Lung (tissue), 12 donors: Measurements from ENCODE around the gene PPAT. TPM values are rescaled to one million over a fixed set of nuclear protein-coding genes. Genes with fewer than 3 reads are reported as not detected.

Source experiments
- ATAC-seq: fragments of 200-7000 bp; cut with Tn5 transposase; one replicate; pipeline ENCODE4 v1.9.1; 2020; ENCODE audit warnings: moderate number of reproducible peaks; ENCODE audit not compliant: insufficient read depth, low FRiP score
- DNase-seq, 3 donors: peaks; one replicate each; pipeline ENCODE4 v3.0.0-alpha.2; 2013 to 2017
- H3K27ac ChIP-seq, 2 donors: one replicate each; pipeline ENCODE4 v1.5.1; 2013; ENCODE audit warnings: mild to moderate bottlenecking in 2 of 2, moderate library complexity in 2 of 2, control low read depth in 1 of 2, inconsistent platforms in 1 of 2, low read depth in 1 of 2, low read length in 1 of 2
- H3K27me3 ChIP-seq, 3 donors: one replicate each; pipeline ENCODE4 v1.5.1; 2013; ENCODE audit warnings: low read length in 2 of 3; ENCODE audit not compliant: control insufficient read depth in 3 of 3, insufficient read depth in 3 of 3
- H3K36me3 ChIP-seq, 4 donors: one replicate each; pipeline ENCODE4 v1.5.1; 2013; ENCODE audit warnings: low read length in 4 of 4, mild to moderate bottlenecking in 1 of 4, moderate library complexity in 1 of 4; ENCODE audit not compliant: control insufficient read depth in 4 of 4, insufficient read depth in 4 of 4
- H3K4me1 ChIP-seq, 5 donors: one replicate each; pipeline ENCODE4 v1.5.1; 2013; ENCODE audit warnings: low read length in 5 of 5, mild to moderate bottlenecking in 2 of 5, moderate library complexity in 1 of 5; ENCODE audit not compliant: control insufficient read depth in 5 of 5, insufficient read depth in 5 of 5
- H3K4me3 ChIP-seq: one replicate; pipeline ENCODE4 v1.5.1; 2013; ENCODE audit warnings: mild to moderate bottlenecking, control low read depth, moderate library complexity
- H3K9ac ChIP-seq, 2 donors: one replicate each; pipeline ENCODE4 v1.5.1; 2013; ENCODE audit warnings: low read length in 2 of 2, control low read depth in 1 of 2; ENCODE audit not compliant: insufficient read depth in 1 of 2
- H3K9me3 ChIP-seq, 4 donors: one replicate each; pipeline ENCODE4 v1.5.1; 2013; ENCODE audit warnings: low read length in 3 of 4, mild to moderate bottlenecking in 1 of 4, moderate library complexity in 1 of 4; ENCODE audit not compliant: control insufficient read depth in 4 of 4, insufficient read depth in 3 of 4
- WGBS, 2 donors: extraction: QIAGEN DNeasy Blood & Tissue Kit; methylation state at CpG; one replicate each; pipeline ENCODE4 v1.1.7; 2013; 5-methylcytosine and 5-hydroxymethylcytosine counted together
- polyA plus RNA-seq, 2 donors: library from polyadenylated mRNA; stranded (reverse); fragments of 200-250 nt; gene quantifications; one replicate each; pipeline ENCODE4 v1.2.1, GENCODE V29; 2013
- total RNA-seq, 2 donors: library from RNA; depleted of rRNA in 1 of 2; stranded (reverse); fragments of >200 nt in 1 of 2; gene quantifications; one replicate each; pipeline ENCODE4 v1.2.1, GENCODE V29; 2014 to 2021
- TF ChIP-seq, protein P1 (sequence below): IDR thresholded peaks from 2 replicates; pipeline ENCODE4 v1.5.1; 2012; ENCODE audit warnings: mild to moderate bottlenecking; ENCODE audit errors: control extremely low read depth, extremely low read depth
- donor health status: control.
- donor health status: control.
- donor health status: Bipolar disorder and iron deficiency.
- donor health status: healthy.
- donor health status: DM: yes; HTN: yes; CAD: no.

PPAT gene
- total and polyA plus RNA-seq, 4 donors = 2.0 to 10.7 (median 6.0) TPM

GRCh38 chr4:56448301-56448700 lies 12.9 kb upstream of the PPAT start:
- Histone ChIP-seq H3K9me3 (no peaks in the 10 kb centered on the region), H3K9ac (no peak overlapping the region), H3K4me1 (no peaks in the 10 kb centered on the region), H3K27me3 (no peaks in the 10 kb centered on the region), H3K4me3 (no peak overlapping the region), H3K36me3 (peaks cover 4 to 23% (median 10%) of the 10 kb centered on the region in 4 donors), H3K27ac (no peak overlapping the region)
- ATAC-seq (no peak), DNase-seq (no peak)
- TF ChIP-seq, protein P1, sequence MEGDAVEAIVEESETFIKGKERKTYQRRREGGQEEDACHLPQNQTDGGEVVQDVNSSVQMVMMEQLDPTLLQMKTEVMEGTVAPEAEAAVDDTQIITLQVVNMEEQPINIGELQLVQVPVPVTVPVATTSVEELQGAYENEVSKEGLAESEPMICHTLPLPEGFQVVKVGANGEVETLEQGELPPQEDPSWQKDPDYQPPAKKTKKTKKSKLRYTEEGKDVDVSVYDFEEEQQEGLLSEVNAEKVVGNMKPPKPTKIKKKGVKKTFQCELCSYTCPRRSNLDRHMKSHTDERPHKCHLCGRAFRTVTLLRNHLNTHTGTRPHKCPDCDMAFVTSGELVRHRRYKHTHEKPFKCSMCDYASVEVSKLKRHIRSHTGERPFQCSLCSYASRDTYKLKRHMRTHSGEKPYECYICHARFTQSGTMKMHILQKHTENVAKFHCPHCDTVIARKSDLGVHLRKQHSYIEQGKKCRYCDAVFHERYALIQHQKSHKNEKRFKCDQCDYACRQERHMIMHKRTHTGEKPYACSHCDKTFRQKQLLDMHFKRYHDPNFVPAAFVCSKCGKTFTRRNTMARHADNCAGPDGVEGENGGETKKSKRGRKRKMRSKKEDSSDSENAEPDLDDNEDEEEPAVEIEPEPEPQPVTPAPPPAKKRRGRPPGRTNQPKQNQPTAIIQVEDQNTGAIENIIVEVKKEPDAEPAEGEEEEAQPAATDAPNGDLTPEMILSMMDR = no peak

GRCh38 chr4:56445699-56446098 lies 10.3 kb upstream of the PPAT start:
- no peaks in the 10 kb centered on the region for H3K27me3 ChIP-seq
- DNase-seq (no peak), ATAC-seq (no peak)
- no peak overlapping the region for H3K9ac ChIP-seq
- 78 to 98% methylated on average over 1 of the region's 1 CpG for WGBS, 2 donors
- no peak overlapping the region for H3K4me3 ChIP-seq
- H3K9me3 ChIP-seq = no peaks in the 10 kb centered on the region
- TF ChIP-seq, protein P1 = no peak
- no peak overlapping the region for H3K27ac ChIP-seq
- peaks cover 1 to 18% (median 10%) of the 10 kb centered on the region in 4 donors for H3K36me3 ChIP-seq
- H3K4me1 ChIP-seq = peaks cover 0 to 3% (median 0%) of the 10 kb centered on the region in 5 donors

DNA sequence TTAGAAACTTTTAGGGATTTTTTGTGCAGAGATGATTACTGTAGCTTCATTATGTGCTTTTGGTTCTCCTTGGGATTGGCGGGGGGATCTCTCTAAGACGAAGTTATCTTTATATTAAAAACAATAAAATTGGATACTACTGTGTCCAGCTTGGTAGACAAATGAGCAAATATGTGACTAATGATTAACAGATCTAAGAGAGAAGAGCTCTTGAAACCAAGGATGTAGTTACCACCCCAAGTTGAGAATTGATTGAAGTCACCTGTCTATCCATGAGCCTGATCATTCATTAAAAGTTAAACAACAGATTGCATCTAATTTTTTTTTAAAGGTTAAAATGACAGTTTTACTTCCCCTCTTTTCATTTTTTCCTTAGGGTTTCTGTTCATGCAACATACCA lies 9.3 kb upstream of the PPAT start:
- Histone ChIP-seq H3K4me1 (peaks cover 0 to 7% (median 0%) of the 10 kb centered on the region in 5 donors), H3K4me3 (no peak overlapping the region), H3K27me3 (no peaks in the 10 kb centered on the region), H3K27ac (no peak overlapping the region), H3K9me3 (no peaks in the 10 kb centered on the region), H3K9ac (no peak overlapping the region), H3K36me3 (peaks cover 1 to 18% (median 11%) of the 10 kb centered on the region in 4 donors)
- 90 to 93% methylated on average over 2 of the region's 2 CpGs for WGBS, 2 donors
- TF ChIP-seq, protein P1 = no peak
- ATAC-seq = no peak
- DNase-seq = no peak

DNA sequence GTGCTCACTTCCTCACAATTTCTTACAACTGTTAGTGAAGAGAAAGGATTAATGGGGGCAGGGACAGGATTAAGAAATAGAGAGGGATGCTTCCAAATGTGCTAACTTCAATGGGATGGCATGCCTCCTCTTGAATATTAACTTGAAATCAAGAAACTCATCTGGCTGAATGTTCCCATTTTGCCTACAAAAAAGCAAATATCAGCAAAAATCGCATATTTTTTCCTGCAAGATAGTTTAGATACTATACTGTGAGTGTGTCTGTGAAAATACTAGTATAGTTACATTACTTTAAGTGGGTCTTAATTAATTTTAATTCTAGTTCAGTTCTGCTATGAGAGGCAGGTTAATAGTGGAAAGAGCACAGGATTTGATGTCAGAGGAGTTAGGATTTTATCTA lies 5.6 kb upstream of the PPAT start:
- TF ChIP-seq, protein P1 = no peak
- Histone ChIP-seq H3K4me3 (no peak overlapping the region), H3K9ac (no peak overlapping the region), H3K27me3 (no peaks in the 10 kb centered on the region), H3K27ac (no peak overlapping the region), H3K36me3 (peaks cover 0 to 7% (median 6%) of the 10 kb centered on the region in 4 donors), H3K9me3 (no peaks in the 10 kb centered on the region), H3K4me1 (peaks cover 0 to 7% (median 2%) of the 10 kb centered on the region in 5 donors)
- ATAC-seq = no peak
- no peak for DNase-seq
- 94 to 95% methylated on average over 1 of the region's 1 CpG for WGBS, 2 donors
